HG02884 (cell line): ENCODE results near the gene FABP3.

ENCODE experiments used
- ATAC-seq: cut with Tn5 transposase; IDR thresholded peaks from one replicate; pipeline ENCODE4 v1.9.1; 2021; ENCODE audit warnings: mild to moderate bottlenecking, moderate library complexity; ENCODE audit not compliant: unreplicated experiment

The FABP3 gene

DNA sequence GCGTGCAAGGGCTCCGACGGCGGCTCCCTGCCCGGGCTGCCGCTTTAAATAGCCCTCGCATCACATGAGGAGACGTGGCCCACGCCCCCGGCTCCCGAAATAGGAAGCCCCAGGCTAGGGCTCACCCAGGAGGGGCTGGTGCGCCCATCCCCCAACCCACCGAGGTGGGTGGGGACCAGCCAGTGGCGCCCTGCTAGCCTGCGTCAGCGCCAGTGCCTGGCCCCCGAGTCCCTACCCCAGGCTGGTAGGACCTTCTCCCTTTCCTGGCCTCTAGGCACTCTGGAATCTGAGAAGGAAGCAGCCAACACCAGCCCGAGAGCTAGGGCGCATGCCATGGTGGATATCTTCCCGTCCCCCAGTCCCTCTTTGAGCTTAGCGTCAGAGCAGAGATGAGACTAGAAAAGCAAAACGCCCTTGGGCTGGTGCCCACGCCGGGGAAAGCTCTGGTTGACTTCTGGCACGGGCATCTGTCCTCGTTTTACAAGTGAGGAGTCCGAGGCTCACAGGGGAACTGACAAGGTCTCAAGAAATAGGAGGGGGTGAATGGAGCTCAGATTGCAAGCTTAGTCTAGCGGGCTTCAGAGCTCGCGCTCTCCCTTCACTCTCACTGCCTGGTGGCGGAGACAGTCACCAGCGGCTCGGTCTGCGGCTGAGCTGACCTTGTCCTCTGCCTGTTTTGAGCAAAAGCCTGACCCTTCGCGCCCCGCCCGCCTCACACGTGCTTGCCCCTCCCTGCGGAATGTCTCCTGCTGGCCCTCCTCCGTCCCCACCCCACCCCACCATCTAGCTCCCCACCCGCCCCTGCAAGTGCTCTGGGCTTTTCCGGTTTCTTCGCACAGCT, at the start of gene FABP3:
TSS of gene FABP3 (minus strand) at position 21 of the 841 bp plus-strand sequence. CDS start 62 bp downstream, outside the sequence.
- ATAC-seq = no peak

- no peak for ATAC-seq
Measured at GRCh38 chr1:31421371-31422040, 48.6 kb upstream of the FABP3 start.

DNA sequence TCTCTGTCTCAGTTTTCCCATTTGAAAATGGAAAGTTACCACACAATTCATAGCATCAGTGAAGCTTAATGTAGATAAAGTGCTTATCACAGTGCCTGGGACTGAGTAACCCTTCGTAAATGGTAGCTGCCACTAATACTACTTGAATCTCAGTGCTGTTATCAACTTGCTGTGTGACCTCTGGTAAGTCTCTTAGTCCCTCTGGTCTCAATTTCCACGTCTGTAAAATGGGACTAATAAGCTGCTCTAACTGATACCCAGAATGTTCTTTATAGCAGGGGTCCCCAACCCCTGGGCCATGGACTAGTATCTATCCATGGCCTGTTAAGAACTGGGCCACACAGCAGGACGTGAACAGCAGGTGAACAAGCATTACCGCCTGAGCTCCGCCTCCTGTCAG, 47.8 kb upstream of the FABP3 start:
- no peak for ATAC-seq

DNA sequence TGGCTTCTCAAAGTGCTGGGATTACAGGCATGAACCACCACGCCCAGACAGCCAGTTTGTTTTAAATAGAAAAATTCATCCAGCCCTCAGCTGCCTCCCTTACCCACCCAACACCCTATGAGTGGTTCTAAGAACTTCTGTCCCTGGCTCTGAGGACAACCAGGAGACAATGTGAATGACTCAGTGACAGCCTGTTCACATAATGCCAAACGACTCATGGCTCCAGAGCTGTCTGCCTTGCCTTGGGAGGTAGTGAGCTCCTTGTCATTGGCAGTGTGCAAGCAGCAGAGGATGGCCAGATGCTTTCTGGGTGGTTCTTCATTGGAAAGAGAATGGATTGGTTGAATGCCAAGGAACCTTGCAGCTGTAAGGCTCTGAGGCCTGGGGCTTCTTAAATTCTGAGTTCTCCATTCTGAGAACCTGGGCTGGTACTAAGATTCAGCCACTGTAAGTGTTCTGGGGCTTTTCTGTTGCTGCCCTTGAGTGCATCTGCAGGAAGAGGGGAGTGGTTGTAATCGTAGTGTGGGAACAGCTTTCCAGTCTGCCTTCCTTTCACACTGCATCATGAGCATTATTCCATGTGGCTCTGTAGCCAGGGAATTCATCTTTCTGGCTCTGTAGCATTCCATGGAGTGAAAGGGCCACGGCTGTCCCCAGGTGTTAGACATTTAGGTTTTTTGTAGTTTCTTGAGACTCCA, 45.9 kb upstream of the FABP3 start:
- ATAC-seq = no peak

DNA sequence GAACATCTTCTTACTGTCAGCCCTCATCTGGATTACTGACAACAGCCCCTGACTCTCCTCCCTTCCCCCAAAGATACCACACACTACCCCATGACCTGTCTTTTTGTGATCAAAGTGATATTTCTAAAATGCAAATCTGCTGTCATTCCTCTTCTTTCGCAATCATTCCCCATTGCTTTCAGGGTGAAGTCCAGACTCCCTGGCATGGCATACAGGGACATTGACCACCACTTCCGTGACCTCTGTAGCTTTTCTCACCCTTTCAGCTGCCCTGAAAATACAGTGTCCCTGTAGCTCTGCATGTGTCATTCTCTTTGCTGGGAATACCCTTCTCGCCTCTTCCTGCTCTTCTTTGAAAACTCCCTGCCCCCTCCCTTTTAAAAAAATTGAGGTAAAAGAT, 44.3 kb upstream of the FABP3 start:
- ATAC-seq = no peak

- ATAC-seq = no peak
Measured at GRCh38 chr1:31416101-31416736, 43.3 kb upstream of the FABP3 start.

- no peak for ATAC-seq
Measured at GRCh38 chr1:31415658-31416057, 42.8 kb upstream of the FABP3 start.

DNA sequence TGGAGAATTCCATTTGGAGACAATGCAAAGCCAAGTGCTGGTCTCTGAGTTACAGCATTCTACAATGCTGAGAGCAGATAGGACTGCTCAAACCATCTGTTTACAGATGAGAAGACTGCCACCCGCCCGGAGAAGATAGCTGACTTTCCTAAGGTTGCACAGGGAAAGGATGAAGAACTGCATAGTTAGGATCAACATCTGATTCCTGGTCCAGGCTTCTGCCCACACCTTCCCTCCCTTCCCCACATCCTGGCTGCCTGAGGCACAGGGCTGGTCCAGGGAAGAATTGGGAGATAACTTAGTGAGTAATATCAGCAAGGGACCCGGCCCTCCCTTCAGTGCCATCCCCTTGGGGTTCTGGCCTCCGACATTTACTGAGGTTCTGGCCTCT, 42.1 kb upstream of the FABP3 start:
- ATAC-seq = no peak

DNA sequence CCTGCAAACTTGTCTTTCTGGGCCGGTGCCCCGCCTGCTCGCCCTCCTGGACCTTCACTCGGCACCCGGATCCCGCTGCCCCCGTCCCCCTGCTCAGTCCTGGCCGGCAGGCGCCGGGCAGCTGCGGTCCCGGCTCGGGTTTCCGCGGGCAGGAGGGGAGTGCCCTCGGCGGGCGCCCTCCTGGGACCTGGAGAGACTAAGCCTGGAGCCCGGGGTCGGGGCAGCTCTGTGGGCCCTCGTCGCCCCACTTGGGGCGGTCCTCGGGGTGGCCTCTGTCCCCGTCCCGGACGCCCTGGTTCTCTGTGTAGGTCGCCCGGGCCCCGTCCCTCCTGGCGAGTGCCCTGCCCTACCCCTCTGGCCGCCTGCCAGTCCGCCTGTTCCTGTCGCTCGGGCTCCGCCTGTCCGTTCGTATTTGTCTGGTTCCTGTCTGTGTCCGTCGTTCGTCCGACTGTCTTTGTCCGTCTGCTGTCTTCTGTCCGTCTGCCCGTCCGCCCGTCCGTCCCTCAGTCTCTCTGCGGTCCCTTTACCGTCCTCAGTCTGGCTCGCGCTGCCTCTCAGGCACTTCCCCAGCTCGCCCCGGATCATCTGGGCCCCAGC, 40.6 kb upstream of the FABP3 start:
- ATAC-seq = no peak

DNA sequence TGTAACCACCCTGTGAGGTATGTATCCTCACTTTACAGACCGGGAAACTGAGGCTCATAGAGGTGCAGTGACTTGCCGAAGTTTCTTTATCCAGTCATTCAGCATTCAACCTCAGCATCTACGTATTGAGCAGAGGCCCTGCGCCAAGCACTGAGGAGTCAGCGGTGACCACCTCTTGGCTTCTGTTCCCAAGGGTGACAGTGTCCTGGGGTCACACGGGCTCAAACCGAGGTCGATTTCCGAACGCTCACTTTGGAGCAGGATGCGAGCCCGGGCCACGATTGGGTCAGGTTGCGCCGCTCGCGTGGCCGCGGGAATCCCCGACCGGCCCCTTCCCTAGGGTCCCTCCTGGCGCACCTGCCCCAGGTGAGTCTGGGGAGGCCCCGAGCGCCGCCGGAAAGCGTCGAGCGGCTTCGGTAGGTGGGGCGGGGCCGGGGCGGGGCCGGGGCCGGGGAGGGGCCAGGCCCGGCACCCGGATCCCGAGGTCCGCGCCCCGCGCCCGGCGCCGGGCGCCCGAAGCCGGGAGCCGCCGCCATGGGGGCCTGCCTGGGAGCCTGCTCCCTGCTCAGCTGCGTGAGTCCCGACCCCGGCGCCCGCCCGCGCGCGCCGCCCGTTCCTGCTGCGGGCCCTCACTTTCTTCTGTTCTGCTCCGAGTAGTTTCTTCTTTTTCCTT, 40.0 kb upstream of the FABP3 start, which contains the start of gene SERINC2:
TSS of gene SERINC2 (plus strand) at position 482 of the 673 bp plus-strand sequence. CDS start at position 535, 53 bp downstream.
- no peak for ATAC-seq

GRCh38 chr1:31412205-31412604, 39.3 kb upstream of the FABP3 start:
- no peak for ATAC-seq

- ATAC-seq = no peak
Measured at GRCh38 chr1:31410871-31411270, 38.0 kb upstream of the FABP3 start.

GRCh38 chr1:31409946-31410858, 37.3 kb upstream of the FABP3 start:
- ATAC-seq = no peak

GRCh38 chr1:31408788-31409318, 36.0 kb upstream of the FABP3 start:
- ATAC-seq = no peak

DNA sequence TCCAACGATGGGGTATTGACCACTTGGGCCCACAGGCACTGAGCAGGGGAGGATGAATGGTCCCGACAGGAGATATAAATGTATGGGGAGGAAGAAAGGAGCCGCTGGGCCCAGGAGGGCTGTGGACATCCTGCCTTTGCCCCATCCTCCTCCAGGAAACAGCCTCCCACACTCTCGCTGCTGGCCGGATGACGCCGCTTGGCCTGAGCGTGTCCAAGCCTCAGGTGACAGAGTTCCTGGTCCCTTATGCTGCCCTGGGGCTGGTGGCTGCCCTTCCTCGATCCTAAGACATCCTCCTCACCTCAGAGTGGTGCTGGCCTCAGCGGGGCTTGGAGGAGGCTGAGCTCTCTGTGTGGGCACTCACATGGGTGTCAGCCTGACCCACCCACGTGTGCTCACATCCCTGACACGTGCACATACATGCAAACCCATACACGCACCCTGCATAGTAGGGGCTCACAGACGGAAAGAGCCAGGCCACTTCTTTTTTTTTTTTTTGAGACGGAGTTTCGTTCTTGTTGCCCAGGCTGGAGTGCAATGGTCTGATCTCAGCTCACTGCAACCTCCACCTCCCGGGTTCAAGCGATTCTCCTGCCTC, 34.3 kb upstream of the FABP3 start:
- ATAC-seq = no peak

DNA sequence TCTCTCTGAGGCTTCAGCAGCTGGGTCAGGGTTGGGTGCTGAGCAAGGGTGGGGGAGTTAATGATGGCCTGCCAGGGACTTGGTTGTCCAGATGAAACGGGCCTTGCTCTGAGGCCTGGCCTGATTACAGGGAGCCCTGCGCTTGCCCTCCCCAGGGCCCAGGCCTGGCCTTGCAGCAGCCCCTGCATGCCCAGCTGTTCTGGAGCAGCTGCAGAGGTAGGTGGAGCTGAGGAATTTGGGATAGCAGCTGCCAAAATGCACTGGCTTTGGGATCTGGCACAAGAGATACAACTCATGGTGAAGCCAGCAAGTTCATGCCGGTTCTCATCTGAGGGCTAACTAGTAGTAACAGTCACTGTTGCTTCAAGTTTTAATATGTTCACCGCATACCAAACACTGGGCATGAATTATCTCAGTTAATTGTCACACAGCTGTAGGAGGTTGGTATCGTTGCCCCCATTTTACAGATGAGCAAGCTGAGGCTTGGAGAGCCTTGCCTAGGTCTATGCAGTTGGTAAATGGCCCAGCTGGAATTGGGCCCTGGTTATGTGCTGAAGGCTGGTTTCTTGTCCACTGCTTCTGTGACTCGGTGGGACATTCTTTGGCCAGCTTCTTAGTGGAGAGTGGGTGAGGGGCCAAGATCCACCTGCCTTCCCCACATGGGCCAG, 32.8 kb upstream of the FABP3 start:
- no peak for ATAC-seq

- no peak for ATAC-seq
Measured at GRCh38 chr1:31401241-31401640, 28.4 kb upstream of the FABP3 start.

DNA sequence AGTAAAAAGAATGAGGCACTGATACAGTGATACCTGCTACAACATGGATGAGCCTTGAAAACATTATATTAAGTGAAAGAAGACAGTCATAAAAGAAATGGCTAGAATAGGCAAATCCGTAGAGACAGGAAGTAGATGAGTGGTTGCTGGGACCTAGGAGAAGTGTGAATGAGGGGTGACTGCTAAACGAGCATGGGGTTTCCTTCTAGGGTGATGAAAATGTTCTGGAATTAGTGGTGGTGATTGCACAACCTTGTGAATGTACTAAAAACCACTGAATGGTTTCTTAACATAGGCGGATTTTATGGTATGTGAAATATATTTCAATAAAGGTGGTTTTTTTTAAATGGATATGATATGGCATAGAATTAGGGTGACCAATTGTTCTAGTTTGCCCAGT, 27.5 kb upstream of the FABP3 start:
- ATAC-seq = no peak
